Effector memory CD4-positive, alpha-beta T cell (primary cell): ENCODE results near the gene MACROD2.

Experiments
- DNase-seq, 3 donors: peaks; one replicate each; pipeline ENCODE4 v3.0.0-alpha.2; 2020
- H3K27ac ChIP-seq: 2 replicates; pipeline ENCODE4 v1.7.0; 2013; ENCODE audit warnings: mild to moderate bottlenecking, low read length, moderate library complexity; ENCODE audit not compliant: insufficient read depth, poor library complexity, severe bottlenecking
- H3K27me3 ChIP-seq: replicated peaks from 2 replicates; pipeline ENCODE4 v1.7.0; 2013; ENCODE audit warnings: mild to moderate bottlenecking, low read length; ENCODE audit not compliant: insufficient read depth, control insufficient read depth, poor library complexity, severe bottlenecking
- H3K36me3 ChIP-seq: 2 replicates; pipeline ENCODE4 v1.7.0; 2013; ENCODE audit warnings: mild to moderate bottlenecking, low read length, moderate library complexity; ENCODE audit not compliant: control insufficient read depth, insufficient read depth
- H3K4me1 ChIP-seq: 2 replicates; pipeline ENCODE4 v1.7.0; 2013; ENCODE audit warnings: low read length, mild to moderate bottlenecking; ENCODE audit not compliant: control insufficient read depth, insufficient read depth, poor library complexity, severe bottlenecking
- H3K4me3 ChIP-seq: 2 replicates; pipeline ENCODE4 v1.7.0; 2013; ENCODE audit warnings: low read length, low read depth, mild to moderate bottlenecking; ENCODE audit not compliant: insufficient read depth, poor library complexity, severe bottlenecking
- H3K9me3 ChIP-seq: 2 replicates; pipeline ENCODE4 v1.7.0; 2013; ENCODE audit warnings: mild to moderate bottlenecking, low read length, moderate library complexity; ENCODE audit not compliant: control insufficient read depth

MACROD2 gene

DNA sequence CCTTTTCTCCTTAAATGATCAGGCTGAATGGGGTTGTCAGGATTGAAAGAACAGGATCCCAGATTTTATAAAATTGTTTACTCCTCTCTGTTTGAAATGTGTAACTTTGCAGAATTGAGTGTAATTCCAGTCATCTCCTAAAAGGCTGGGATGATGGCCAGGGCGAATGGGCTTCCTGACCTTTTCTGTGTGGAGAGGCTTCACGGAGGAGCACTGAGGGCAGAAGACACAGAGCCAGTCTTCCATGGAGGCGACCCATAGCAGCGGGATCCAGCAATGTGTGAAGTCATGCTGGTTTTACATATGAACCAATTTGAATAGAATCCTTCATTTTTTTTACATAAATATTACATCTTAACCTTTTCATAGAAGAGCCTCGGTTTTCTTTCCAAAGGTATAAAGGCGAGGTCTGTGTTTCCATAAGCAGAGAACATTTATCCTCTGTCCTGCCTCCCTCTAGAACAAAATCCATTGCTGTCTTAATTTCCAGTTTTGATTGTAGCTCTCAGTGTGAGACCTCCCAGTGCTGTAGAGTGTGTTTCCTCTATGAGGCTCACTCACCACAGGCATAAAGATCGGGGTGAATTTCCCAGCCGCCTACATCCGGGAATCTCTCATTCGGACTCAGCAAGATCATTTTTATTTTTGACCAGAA is 711.8 kb downstream of the MACROD2 start:
- H3K4me3 ChIP-seq, result no peak overlapping the region
- H3K27me3 ChIP-seq, result no peaks in the 10 kb centered on the region
- no peak for DNase-seq
- no peak overlapping the region for H3K27ac ChIP-seq
- H3K36me3 ChIP-seq, result no peaks in the 10 kb centered on the region
- no peaks in the 10 kb centered on the region for H3K4me1 ChIP-seq
- no peaks in the 10 kb centered on the region for H3K9me3 ChIP-seq

DNA sequence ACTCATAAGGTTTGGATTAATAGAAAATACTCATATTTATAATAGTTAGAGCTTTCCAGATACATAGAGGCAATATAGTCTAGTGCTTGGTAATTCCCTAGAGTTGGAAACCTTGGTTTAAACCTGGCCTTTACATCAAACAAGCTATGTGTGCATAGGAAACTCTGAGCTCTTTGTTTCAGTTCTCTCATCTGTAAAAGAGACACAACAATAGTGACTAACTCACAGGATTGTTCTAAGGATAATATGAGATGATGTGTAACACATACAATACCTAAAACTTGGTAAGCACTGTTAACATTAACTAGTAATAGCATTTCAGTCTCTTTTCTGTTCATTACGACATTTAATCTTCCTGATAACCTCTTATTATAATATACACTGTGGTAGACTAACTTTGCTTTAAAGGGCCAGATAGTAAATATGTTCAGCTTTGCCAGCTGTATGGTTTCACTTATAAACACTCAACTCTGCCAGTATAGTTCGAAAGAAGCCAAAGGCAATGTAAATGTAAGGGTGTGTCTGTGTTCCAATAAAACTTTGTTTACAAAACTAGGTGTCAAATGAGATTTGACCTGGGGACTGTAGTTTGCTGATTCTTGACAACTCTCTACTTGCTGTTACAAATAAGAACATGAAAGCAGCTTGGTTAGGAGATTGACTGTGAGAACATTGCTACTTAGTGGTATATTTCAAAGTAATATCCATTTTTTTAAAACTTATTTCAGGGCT is 712.7 kb downstream of the MACROD2 start:
- no peak for DNase-seq
- Histone ChIP-seq H3K27ac (no peak overlapping the region), H3K4me1 (no peaks in the 10 kb centered on the region), H3K36me3 (no peaks in the 10 kb centered on the region), H3K9me3 (no peaks in the 10 kb centered on the region), H3K27me3 (no peaks in the 10 kb centered on the region), H3K4me3 (no peak overlapping the region)

DNA sequence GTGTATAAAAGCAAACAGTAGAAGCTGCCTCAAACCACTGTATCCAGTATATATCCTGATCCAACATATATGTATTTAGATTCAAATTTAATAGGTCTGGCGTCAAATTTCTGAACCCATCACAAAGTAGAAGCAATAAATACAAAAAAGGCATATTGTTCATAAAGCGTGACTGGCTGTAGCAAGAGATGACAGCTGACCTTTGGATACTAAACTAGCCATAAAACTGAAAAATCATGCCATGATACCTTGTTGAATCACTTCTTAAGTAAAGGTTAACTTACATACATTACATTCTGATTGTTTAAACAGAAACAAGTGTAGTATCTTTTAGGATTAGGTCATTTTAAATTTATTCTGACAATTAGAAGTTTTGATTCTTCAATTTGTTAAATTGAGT is 714.1 kb downstream of the MACROD2 start:
- H3K9me3 ChIP-seq, result no peaks in the 10 kb centered on the region
- H3K27me3 ChIP-seq, result no peaks in the 10 kb centered on the region
- H3K4me1 ChIP-seq, result no peaks in the 10 kb centered on the region
- no peak overlapping the region for H3K27ac ChIP-seq
- H3K4me3 ChIP-seq, result no peak overlapping the region
- no peaks in the 10 kb centered on the region for H3K36me3 ChIP-seq
- DNase-seq, result no peak

DNA sequence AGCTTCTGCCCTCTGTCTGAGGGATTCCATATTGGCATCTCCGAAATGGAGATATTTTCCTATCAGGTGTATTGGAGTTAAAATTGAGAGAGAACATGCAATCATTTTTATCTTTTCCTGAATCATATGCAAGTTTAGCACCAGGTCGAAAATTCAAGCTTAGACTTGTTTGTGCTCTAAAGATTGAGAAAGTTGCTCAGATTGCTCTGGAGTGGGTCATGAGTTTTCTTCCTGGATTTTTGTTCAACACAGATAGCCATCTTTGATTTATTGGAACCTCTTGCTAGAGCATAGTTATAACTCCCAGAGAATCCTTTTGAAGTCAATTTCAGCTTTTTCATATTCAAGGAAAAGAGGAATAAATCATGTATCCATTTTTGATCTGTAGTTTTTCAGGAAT is 715.6 kb downstream of the MACROD2 start:
- no peaks in the 10 kb centered on the region for H3K36me3 ChIP-seq
- no peak for DNase-seq
- no peaks in the 10 kb centered on the region for H3K4me1 ChIP-seq
- H3K27me3 ChIP-seq, result no peaks in the 10 kb centered on the region
- no peak overlapping the region for H3K27ac ChIP-seq
- H3K4me3 ChIP-seq, result no peak overlapping the region
- H3K9me3 ChIP-seq, result no peaks in the 10 kb centered on the region

DNA sequence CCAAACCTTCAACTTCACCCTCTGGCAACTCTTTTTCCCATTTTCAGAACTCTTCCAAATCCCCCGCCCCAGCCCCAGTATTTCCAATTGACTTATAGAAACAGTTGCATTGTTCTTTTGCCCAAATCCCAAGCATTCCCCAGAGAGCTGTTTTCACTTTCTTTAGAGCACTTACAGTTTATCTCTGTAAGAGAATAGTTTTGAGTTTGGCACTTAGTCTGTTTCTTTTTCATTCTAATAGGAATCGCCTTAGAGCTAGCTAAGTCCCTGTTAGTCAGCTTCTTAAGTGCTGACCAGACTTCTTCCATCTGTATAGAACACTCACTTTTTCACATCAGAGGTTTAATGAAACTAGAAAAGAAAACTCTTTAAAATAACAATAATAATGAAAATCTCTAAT is 716.3 kb downstream of the MACROD2 start:
- Histone ChIP-seq H3K27ac (no peak overlapping the region), H3K4me3 (no peak overlapping the region), H3K9me3 (no peaks in the 10 kb centered on the region), H3K4me1 (no peaks in the 10 kb centered on the region), H3K36me3 (no peaks in the 10 kb centered on the region), H3K27me3 (no peaks in the 10 kb centered on the region)
- no peak for DNase-seq

DNA sequence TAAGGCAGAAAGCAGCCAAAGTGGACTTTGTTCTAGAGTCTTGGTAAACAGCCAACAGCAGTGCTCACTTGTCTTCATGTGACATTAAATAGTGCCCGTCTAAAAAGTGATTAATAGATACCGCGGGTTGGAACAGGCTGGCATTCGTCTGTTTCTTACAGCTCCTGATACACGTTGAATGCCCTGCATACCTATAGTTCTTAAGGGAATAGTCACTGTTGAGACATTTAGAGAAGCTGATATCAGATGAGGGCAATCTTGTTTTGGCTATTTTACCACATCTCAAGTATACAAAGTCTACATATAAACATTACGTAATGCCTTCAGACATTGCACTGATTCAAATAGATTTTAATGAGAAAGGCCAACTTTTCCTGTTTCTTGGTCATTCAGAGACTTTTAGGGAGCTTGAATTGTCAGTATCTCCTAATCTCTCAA is 717.0 kb downstream of the MACROD2 start:
- no peak for DNase-seq
- no peak overlapping the region for H3K27ac ChIP-seq
- H3K9me3 ChIP-seq, result no peaks in the 10 kb centered on the region
- no peaks in the 10 kb centered on the region for H3K4me1 ChIP-seq
- no peaks in the 10 kb centered on the region for H3K27me3 ChIP-seq
- H3K4me3 ChIP-seq, result no peak overlapping the region
- H3K36me3 ChIP-seq, result no peaks in the 10 kb centered on the region

DNA sequence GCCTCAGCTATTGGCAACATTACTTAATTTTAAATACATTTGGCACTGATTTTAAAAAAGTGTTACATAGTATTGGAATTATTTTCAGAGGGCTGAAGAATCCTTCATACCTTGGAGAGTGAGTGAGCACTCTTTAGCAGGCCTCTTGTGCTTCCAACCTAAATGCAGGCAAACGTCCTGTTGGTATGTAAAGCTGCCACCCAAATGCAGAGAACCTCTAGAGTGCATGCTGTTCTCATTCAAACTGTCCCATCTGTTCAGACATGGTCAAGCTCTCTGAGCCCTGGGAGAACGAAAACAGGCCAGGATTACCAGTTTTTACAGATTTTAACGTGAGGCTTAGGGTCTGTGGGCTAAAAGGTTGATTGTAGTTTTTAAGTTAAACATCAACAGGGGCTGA is 720.1 kb downstream of the MACROD2 start:
- Histone ChIP-seq H3K9me3 (no peaks in the 10 kb centered on the region), H3K27ac (no peak overlapping the region), H3K4me1 (no peaks in the 10 kb centered on the region), H3K27me3 (no peaks in the 10 kb centered on the region), H3K36me3 (no peaks in the 10 kb centered on the region), H3K4me3 (no peak overlapping the region)
- no peak for DNase-seq

DNA sequence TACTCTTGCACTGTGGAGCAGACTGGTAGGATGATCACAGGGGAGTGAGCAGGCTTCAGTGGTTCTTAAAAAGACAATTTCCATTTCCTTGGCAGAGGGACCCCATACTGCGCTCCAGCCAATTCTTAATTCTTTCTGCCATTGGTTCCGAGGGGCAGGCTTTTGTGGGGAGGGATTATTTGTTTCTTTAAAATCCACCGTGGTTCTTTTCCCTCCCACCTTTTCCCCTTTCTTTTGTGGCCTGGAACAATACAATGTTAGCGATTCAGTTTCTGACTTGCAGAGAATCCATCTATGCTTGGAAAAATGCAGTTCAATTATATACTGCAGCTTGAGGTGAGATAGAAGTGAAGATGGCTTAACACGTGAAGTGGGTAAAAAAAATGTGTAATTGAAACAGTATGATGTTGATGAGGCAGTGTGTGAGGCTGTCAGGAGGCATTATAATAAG is 721.1 kb downstream of the MACROD2 start:
- Histone ChIP-seq H3K27me3 (no peaks in the 10 kb centered on the region), H3K27ac (no peak overlapping the region), H3K36me3 (no peaks in the 10 kb centered on the region), H3K4me3 (no peak overlapping the region), H3K4me1 (no peaks in the 10 kb centered on the region), H3K9me3 (no peaks in the 10 kb centered on the region)
- DNase-seq, result no peak

DNA sequence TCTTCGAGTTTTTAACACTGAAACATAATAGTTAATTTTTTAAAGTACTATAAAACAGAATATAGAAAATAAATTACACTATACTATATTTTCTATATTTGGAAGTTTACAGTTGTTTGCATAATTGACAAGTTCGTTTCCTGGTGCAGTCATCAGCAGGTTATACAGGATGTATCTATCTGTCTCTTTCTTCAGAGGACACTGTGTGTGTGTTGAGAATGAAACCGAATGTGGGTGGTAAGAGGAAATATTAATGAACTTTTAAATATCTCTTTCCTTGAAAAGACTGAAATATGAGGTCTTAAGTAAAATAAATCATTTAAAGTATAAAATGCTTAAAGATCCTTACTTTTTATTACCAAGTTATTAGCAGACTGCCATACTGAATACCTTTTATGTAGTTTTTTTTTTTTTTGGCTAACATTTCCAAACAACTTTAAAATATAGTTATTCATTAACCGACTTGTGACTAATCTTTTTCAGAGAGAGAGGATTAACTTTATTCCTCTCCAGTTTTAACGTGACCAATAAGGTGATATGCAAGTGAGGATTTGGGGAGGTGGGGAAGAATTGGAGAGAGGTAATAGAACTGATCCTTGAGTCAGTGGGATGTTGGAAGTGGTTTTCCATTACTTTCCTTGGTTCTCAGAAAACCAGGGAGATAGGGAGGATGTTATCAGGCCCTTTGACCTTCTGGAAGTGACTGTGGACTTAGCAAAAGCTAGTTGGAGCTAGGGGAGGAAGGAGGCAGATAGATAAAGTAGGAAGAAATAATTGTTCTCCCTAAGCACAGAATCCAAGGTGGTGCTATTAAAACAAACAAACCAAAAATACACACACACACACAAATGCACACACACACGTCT is 722.1 kb downstream of the MACROD2 start:
- H3K36me3 ChIP-seq, result no peaks in the 10 kb centered on the region
- no peak overlapping the region for H3K4me3 ChIP-seq
- H3K27me3 ChIP-seq, result no peaks in the 10 kb centered on the region
- DNase-seq, result no peak
- H3K4me1 ChIP-seq, result no peaks in the 10 kb centered on the region
- H3K9me3 ChIP-seq, result no peaks in the 10 kb centered on the region
- no peak overlapping the region for H3K27ac ChIP-seq

DNA sequence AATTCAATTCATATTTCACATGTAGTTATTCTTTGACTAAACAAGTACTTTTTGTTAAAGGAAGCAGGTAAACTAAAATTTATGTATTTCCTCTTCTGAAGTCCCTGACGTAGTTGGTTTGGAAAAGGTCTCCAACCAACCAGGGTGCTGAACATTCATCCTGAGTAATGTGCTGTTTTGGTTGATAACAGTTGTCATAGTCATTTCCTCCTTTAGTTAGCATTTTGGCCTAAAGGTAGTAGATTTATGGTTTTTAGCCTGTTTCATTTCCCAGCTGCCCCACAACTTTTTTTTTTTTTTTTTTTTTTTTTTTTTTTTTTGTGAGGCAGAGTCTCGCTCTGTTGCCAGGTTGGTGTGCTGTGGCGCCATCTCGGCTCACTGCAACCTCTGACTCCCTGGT is 724.9 kb downstream of the MACROD2 start:
- Histone ChIP-seq H3K27me3 (no peaks in the 10 kb centered on the region), H3K27ac (no peak overlapping the region), H3K9me3 (no peaks in the 10 kb centered on the region), H3K4me3 (no peak overlapping the region), H3K4me1 (no peaks in the 10 kb centered on the region), H3K36me3 (no peaks in the 10 kb centered on the region)
- no peak for DNase-seq
